GM21381 (cell line): Measurements from ENCODE around the gene JAKMIP3.
"Not testable (repeated sequence)": the region's sequence is repeated elsewhere in the genome, so short reads cannot be mapped to it uniquely, and the experiment has no call there.

ENCODE experiments used
- ATAC-seq: cut with Tn5 transposase; IDR thresholded peaks from one replicate; pipeline ENCODE4 v1.9.1; 2021; ENCODE audit warnings: mild to moderate bottlenecking, moderate library complexity; ENCODE audit not compliant: unreplicated experiment

JAKMIP3 gene

DNA sequence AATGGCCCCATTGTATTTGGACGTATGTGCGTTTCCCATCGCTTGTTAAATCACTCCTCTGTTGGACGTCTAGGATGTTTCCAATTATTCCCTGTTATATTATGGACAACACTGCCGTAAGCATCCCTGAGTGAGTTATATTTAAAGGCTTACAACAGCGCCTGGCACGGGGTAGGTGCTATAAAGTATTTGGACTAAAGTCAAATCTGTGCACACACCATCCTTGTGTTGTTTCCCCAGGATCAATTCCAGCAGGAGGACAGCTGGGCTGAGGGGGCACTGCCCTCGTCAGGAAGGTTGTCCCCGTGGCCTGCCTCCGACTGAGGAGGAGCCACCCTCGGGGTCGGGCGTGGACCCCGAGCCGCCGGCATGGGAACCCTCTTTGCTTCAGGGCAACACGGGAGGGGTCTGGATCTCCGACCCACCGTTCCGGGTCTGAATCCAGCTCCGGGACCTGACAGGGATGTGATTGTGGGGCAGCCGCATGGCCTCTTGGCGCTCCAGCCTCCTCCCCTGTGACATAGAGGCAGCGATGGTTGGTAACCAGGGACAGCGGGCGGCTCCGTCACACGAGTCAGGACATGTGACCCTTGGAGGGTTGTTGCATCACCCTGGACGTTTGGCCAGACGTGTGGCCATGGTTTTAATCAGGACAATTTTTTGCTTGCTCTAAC is 1.5 kb upstream of the JAKMIP3 start:
- no peak for ATAC-seq

DNA sequence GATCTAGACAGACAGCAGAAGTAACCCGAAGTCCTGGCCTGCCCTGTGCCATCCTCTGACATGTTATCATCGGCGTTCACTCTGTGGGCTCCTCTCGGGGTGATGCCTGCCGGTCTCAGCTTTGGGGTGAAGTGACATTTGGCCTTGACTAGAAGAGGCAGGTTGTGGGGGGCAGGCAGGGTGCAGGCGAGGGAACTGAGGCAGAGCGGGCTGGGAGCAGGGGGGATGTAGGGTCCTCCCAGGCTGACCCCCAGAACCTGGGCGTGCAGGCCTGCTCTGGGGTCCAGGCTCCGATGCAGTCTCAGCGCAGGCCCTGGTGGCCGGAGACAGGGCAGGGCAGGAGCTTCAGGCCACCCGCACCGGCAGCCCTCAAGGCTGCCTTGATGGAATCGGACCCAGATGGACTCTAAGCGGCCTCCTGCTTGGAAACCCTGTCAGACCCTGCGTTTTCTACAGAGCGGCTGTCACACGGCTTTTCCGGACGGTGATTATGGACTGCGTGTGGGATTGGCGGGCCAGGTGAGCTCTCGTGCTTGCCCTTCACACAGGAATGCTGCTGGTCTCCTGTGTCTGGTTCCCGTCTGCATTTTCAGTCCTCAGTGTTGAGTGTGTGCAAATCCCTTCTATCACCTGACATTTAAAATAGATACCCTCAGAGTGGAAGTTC is 842 bp upstream of the JAKMIP3 start:
- no peak for ATAC-seq

DNA sequence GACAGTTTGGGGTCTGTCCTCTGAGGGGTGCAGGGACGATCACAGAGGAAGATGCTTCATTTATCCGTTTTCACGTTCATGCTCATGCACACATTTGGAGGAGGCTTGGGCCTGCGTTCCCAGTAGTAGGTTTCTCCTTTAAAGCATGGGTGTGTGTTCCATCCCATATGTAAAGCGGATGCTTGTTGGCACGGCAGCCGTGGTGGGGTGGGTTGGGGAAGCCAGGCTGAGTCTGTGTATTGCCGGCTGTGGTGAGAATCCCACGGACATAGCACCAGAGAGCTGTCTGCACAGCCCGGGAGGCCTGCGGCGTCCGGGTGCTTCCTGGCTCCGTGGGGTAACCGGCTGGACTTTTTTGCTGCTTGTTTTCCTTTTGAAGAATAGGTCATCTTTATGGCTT is 440 bp downstream of the JAKMIP3 start:
- no peak for ATAC-seq

DNA sequence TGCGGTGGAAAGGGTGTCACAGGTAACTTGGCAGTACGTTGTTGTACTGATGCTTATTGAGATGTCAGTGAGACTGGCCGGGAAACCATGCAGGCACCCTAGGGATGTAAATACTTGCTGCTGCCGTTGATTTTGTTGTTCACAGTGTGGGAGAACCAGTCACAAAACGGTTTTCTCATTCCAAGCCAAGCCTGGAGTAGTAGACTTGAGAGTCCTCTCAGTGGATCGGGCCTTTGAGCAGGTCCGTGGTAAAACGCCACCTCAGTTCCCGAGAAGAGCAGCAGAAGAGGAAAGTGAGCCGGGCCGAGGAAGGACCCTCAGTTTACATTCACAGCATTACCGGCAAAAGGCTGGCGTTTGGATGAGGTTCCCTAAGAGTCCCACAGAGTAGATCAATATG is 1.1 kb downstream of the JAKMIP3 start:
- no peak for ATAC-seq

DNA sequence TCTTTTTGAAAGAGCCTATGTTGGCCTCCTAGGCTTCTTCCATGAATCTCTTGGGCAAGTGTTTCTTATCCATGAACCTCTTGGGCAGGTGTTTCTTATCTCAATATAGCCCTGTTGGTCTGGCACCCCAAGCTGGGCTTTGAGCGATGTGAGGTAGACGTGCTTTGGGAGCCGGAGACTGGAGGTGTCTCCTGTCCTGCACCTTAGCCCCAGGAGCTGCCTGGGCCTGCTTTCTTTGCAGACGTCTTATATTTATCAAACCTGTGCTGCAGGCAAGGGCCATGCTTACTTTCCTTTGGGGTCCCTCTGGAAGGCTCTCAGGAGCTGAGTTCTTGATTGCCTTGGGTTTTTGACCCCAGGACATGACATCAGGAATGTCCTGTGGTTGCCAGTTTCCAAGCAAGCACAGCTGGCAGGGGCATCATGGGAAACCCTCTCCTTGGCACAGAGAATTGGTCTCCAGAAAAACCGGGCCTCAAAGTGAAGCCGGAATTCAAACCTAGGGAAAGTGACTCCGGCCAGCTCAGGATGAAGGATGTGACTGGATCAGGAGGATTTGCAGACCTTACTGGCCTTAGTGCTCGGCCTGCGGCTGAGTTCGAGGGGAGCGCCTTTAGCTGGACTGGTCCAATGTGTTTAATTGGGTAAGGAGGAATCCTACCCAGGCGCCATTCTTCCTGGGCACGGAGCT is 2.8 kb downstream of the JAKMIP3 start:
- ATAC-seq, result no peak

DNA sequence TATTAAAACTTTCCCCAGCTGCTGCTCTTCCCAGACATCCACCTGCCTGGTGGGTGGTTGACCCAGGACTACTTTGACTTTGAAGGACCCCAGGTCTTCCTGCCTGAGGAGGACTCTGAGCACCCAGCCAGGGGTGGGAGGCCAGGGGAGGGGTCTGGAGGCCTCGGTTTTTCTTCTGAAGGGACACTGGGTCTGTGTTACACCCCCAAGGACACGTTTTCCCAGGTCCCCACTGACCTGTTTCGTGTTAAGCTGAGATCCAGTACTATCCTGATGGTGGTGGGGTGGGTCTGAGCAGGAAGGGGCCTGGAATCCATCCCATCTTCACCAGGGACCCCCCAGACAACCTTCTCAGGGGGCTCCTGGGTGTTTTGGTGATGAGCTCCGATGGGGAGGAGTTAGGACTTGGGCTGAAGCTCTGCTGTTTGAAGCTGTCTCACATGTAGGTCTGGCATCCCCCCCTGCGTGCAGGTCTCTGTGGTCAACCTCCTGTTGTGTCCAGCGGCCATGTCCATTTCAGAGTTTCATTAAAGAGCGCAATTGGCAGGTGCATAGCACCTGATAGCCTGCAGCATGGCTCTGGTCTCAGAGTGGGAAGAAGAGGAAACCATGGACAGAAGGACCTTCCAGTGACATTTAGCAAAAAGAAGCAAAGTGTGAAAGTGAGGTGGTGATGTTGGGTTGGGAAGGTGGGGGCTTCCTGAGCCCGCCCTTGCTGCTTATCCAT is 3.5 kb downstream of the JAKMIP3 start:
- no peak for ATAC-seq

DNA sequence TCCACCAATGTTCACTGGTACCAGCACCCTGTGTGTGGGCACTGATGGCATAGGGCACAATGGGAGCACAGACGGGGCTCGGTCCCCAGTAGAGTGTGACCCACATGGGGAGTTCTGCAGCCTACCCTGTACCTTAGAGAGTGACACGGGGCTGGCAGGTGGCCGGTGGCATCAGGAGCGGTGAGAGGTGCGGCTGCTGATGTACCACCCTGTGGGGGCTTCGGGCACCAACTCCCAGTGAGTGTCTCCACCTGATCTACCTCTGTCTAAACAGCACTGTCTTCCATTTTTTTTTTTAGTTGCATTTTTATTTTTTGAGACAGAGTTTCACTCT is 4.1 kb downstream of the JAKMIP3 start:
- ATAC-seq, result no peak

DNA sequence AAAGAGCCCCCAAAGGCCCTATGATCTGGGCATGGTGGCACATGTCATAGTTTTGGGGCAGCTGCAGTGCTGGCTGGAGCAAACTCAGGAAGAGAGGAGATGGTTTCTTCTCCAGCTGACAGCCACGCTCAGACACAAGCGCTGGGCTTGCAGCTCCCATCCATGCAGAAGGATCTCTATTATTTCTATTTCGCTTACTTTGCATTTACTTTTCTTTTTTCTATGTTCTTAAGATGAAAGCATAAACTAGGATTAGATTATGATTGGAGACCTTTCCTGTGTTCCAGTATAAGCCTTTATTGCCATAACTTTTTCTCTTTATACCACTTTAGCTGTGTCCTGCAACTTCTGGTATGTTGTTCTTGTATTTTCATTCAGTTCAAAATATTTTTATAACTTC is 5.0 kb downstream of the JAKMIP3 start:
- no peak for ATAC-seq

DNA sequence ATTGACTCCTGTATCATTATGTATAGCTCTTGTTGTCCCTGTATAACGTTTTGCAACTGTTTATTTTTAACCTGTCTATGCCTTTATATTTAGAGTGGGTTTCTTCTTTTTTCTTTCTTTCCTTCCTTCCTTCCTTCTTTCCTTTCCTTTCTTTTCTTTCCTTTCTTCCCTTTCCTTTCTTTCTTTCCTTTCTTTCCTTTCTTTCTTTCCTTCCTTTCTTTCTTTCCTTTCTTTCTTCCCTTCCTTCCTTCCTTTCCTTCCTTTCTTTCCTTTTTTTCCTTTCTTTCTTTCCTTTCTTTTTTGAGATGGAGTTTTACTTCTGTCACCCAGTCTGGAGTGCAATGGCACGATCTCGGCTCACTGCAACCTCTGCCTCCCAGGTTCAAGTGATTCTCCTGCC is 5.9 kb downstream of the JAKMIP3 start:
- no peak for ATAC-seq

DNA sequence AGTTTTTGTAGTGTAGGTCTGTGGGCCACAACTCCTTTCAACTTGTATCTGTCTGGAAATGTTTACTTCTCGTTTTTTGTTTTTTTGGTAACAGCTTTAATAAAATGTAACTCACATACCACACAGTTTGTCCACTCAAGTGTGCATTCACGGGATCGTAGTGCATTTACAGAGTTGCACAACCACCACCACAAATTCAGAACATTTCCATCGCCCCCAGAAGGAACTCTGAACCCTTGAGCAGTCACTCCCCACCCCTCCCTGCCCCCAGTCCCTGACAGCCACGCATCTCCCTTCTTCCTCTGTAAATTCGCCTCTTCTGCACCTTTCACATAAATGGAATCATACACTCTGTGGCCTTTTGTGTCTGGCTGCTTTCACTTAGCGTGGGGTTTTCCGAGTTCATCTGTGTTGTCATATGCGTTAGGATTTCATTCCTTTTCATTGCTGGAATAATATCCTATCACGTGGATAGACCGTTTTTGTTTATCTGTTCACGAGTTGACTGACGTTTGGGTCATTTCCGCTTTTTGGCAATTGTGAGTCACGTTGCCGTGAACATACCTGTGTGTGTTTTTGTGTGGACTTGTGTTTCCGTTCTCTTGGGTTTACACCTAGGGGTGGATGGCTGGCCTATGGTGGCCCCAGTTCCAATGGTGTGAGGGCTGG is 10.3 kb downstream of the JAKMIP3 start:
- ATAC-seq, result no peak

DNA sequence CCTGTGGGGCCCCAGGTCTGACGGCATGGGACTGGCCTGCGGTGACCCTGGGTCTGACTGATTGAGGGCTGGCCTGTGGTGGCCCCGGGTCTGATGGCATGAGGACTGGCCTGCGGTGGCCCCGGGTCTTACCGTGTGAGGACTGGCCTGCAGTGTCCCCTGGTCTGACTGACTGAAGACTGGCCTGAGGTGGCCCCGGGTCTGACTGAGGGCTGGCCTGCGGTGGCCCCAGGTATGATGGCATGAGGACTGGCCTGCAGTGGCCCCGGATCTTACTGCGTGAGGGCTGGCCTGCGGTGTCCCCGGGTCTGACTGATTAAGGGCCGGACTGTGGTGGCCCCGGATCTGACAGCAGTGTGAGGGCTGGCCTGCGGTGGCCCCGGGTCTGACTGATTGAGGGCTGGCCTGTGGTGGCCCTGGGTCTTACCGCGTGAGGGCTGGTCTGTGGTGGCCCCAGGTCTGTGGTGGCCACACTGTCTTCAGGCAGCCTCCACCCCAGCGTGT is 10.9 kb downstream of the JAKMIP3 start:
- no peak for ATAC-seq

DNA sequence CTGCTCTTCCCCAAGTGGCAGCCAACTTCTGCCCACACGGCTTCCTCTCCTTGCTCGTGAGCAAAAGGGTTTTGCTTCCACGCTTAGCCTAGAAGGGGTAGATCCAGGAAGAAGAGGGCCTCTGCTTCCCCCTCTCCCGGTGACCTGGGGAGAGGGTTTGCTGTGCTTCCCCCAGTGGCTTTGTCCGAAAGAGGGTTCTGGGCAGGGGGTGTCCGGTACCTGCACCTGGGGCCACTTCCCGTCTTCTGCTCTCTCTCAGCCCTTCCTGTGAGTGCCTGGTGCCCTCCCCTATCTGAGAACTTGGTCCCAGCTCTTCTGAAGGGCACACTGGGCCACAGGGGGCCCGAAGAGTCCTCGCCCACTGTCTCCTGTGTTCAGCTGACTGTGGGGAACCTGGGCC is 11.3 kb downstream of the JAKMIP3 start:
- no peak for ATAC-seq

DNA sequence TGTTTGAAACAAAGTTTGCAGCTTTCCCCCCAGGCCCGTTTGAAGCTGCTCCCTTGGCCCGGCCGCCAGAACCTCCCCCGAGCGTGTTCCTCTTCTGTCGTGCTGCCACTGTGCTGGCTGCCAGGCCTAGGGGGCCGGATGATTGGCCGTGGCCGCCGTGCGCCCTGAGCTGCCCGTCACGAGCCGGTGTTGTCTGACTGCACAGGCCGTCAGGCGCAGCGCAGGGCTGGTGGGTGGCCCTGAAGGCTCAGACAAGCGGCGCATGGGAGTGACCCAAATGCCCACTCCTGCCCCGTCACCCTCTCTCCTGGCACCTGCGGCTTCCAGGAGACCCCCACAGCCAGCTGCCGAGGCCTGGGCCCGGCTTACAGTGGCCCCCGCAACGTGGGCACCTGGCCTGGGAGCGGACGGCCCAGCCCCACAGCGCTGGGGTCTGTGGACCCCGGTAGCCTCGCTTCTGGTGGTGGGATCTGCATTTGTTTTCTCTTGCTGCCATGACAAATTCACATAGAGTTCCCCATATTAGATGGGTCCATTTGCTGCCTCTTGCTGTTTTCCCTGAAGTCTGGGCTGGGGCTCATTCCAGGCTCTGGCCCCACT is 13.1 kb downstream of the JAKMIP3 start:
- no peak for ATAC-seq

DNA sequence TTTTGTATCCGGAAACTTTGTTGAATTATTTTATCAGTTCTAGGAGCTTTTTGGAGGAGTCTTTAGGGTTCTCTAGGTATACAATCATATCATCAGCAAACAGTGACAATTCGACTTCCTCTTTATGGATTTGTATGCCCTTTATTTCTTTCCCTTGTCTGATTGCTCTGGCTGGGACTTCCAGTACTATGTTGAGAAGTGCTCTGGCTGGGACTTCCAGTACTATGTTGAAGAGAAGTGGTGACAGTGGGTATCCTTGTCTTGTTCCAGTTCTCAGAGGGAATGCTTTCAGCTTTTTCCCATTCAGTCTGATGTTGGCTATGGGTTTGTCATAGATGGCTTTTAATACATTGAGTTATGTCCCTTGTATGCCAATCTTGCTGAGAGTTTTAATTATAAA is 18.6 kb downstream of the JAKMIP3 start:
- ATAC-seq, result not testable (repeated sequence)

DNA sequence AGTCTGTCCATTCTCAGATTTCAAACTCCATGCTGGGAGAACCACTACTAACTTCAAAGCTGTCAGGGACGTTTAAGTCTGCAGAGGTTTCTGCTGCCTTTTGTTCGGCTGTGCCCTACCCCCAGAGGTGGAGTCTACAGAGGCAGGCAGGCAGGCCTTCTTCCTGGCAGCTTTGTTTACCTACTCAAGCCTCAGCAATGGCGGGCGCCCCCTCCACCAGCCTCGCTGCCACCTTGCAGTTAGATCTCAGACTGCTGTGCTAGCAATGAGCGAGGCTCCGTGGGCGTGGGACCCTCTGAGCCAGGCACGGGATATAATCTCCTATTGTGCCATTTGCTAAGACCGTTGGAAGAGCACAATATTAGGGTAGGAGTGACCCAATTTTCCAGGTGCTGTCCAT is 27.5 kb downstream of the JAKMIP3 start:
- ATAC-seq, result not testable (repeated sequence)

DNA sequence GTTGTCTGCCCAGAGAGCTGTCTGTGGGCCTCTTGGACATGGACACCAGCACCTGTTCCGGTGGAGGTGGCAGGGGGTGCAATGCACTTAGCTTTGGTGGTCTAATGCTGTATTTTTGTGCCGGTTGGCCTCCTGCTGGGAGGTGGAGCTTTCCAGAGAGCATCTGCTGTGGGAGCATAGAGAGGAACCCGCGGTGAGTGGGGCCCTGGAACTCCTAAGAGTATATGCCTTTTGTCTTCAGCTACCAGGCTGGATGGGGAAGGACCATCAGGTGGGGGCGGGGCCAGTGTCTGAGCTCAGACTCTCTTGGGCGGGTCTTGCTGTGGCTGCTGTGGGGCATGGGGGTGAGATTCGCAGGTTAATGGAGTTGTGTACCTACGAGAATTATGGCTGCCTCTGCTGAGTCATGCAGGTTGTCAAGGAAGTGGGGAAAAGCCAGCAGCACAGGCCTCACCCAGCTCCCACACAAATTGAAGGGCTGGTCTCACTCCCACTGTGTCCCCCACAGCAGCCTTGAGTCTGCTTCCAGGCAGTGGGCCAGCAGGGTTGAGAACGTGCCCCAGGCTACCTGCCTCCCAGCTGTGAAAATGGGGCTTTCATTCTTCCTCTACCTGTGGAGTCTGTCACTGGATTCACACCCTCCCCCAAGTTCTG is 29.0 kb downstream of the JAKMIP3 start:
- ATAC-seq, result no peak

DNA sequence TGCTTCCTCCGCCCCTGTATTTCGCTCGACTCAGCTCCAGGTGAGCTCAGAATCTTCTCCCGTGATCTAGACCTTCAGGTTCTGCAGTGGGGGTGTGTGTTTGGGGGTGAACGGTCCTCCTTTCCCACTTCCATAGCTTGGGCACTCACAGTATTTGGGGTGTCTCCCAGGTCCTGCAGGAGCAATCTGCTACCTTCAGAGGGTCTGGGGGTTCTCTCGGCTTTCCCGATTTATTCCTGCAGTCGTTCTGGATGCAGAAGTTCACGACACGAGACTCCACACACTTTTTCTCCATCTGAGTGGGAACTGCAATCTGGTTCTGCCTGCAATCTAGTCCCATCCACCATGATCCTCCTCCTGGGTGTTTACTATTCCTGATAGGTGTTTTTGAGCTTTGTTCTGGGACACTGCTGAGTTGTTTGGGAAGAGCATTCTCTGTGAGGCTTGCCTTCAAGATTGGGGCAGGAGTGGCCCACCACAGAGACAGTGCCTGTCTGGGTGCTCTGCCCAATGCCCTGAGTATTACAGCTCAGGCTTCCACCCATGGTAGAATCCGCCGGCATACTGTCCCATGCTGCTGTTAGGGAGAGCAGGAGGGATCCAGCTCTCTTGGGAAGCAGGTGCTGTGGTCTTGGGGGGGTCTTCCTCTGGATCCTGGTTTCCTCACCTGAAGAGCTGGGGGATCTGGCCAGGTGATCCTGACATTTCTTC is 29.8 kb downstream of the JAKMIP3 start:
- no peak for ATAC-seq

DNA sequence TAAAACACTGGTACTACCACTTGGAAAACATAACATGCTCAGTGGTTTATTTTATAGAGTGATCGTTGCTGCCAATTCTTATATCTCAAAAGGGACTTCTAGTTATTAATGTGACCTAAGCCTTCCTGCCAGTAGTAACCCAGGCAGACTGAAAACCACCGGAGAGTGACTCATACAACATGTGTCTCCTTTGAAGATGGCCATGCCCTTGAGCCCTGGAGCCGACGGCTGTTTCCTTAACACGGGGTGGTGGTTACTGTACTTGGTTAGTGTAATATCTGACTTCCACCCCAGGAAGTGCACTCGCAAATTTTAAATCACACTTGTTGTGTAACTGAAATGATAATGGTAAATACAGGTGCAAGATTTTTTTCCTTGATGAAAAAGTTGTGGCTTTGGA is 30.5 kb downstream of the JAKMIP3 start:
- no peak for ATAC-seq

DNA sequence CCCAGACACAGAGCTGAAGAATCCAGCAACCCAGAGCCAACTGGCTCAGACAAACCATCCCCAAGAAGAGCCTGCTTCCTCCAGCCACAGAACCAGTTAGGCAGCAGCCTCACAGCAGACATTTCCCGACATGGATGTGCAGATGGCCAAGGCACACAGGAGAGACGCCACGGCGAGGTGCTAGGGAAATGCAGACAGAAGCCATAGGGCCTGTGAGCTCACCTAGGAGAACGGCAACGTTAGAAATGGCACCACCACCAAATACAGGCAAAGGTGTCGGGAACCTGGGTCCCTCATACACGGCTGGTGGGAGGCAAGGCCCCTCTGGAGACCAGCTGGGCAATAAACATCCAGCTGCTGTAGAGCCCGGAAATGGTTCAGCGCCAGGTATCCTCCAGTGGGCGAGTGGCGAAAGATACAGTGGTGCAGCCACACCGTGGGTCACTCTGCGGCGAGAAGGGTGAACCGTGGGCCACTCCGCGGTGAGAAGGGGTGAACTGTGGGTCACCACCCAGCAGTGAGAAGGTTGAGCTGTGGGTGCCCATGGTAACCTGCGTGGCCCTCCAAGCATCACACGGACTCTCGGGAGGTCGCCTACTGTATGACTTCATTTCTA is 31.2 kb downstream of the JAKMIP3 start:
- ATAC-seq, result no peak
